HG03439 (cell line): ENCODE results near the gene TMEM97.
"Not testable (repeated sequence)": the region's sequence is repeated elsewhere in the genome, so short reads cannot be mapped to it uniquely, and the experiment has no call there.

Source experiments
- ATAC-seq: cut with Tn5 transposase; IDR thresholded peaks from one replicate; pipeline ENCODE4 v1.9.1; 2021; ENCODE audit warnings: mild to moderate bottlenecking, moderate library complexity; ENCODE audit not compliant: unreplicated experiment

The TMEM97 gene

GRCh38 chr17:28318759-28319597 is at the start of gene TMEM97:
TSS of gene TMEM97 (plus strand) at chr17:28319200. CDS start at chr17:28319240, 40 bp downstream.
- peak; percentile 86 for ATAC-seq

- ATAC-seq: no peak
These were observed 48.9 kb upstream of the TMEM97 start for GRCh38 chr17:28270055-28270454.

GRCh38 chr17:28270926-28271325 is 48.1 kb upstream of the TMEM97 start:
- no peak for ATAC-seq

- ATAC-seq: no peak
These were observed 47.6 kb upstream of the TMEM97 start for GRCh38 chr17:28271431-28271830.

GRCh38 chr17:28272166-28272565 is 46.8 kb upstream of the TMEM97 start:
- no peak for ATAC-seq

- not testable (repeated sequence) for ATAC-seq
These were observed 45.7 kb upstream of the TMEM97 start for GRCh38 chr17:28273341-28273740.

- no peak for ATAC-seq
These were observed 44.3 kb upstream of the TMEM97 start for GRCh38 chr17:28274591-28275265.

- no peak for ATAC-seq
These were observed 43.0 kb upstream of the TMEM97 start for GRCh38 chr17:28276011-28276410.

- ATAC-seq: no peak
These were observed 39.6 kb upstream of the TMEM97 start for GRCh38 chr17:28279411-28279810.

GRCh38 chr17:28280826-28281225 is 38.2 kb upstream of the TMEM97 start:
- no peak for ATAC-seq

- no peak for ATAC-seq
These were observed 36.4 kb upstream of the TMEM97 start for GRCh38 chr17:28282596-28282995.

- ATAC-seq: no peak
These were observed 33.0 kb upstream of the TMEM97 start for GRCh38 chr17:28285965-28286364.

- ATAC-seq: no peak
These were observed 28.3 kb upstream of the TMEM97 start for GRCh38 chr17:28290703-28291102.

GRCh38 chr17:28291780-28292330 is 27.1 kb upstream of the TMEM97 start:
- ATAC-seq: no peak

GRCh38 chr17:28292878-28293277 is 26.1 kb upstream of the TMEM97 start:
- not testable (repeated sequence) for ATAC-seq

GRCh38 chr17:28293994-28294393 is 25.0 kb upstream of the TMEM97 start:
- no peak for ATAC-seq

GRCh38 chr17:28295677-28296578 is 23.1 kb upstream of the TMEM97 start:
- no peak for ATAC-seq

- ATAC-seq: no peak
These were observed 20.6 kb upstream of the TMEM97 start for GRCh38 chr17:28298449-28298848.

- no peak for ATAC-seq
These were observed 12.0 kb upstream of the TMEM97 start for GRCh38 chr17:28306954-28307401.

- no peak for ATAC-seq
These were observed 5.2 kb upstream of the TMEM97 start for GRCh38 chr17:28313841-28314240.
